ENCODE measurements around the gene CATSPER3.

DNA sequence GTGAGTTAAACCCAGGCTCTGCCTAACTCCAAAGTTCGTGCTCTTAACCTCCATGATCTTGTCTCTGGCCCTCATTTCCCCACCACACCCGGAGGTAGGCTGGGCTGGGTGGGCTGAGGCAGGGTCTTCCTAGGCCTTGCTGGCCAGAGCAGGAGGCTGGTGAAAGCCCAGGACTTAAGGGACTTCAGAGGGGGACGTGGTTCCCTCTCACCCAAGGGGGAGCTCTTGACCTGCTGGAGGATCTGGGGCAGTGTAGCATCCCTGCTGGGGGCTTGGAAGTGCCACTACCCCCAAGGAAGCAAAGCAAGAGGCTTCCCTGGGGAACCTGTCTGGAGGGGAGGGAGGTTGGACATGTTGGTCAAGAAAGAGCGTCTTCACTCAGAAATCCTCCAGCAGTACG, 51.6 kb downstream of the CATSPER3 start:
- TF ChIP-seq, protein P1, sequence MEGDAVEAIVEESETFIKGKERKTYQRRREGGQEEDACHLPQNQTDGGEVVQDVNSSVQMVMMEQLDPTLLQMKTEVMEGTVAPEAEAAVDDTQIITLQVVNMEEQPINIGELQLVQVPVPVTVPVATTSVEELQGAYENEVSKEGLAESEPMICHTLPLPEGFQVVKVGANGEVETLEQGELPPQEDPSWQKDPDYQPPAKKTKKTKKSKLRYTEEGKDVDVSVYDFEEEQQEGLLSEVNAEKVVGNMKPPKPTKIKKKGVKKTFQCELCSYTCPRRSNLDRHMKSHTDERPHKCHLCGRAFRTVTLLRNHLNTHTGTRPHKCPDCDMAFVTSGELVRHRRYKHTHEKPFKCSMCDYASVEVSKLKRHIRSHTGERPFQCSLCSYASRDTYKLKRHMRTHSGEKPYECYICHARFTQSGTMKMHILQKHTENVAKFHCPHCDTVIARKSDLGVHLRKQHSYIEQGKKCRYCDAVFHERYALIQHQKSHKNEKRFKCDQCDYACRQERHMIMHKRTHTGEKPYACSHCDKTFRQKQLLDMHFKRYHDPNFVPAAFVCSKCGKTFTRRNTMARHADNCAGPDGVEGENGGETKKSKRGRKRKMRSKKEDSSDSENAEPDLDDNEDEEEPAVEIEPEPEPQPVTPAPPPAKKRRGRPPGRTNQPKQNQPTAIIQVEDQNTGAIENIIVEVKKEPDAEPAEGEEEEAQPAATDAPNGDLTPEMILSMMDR (IDR thresholded peaks at IDR 0.05): no peak
- TF ChIP-seq ZFX (IDR thresholded peaks at IDR 0.05; ENCODE audit: borderline replicate concordance): no peak

Measured in 22Rv1 (cell line).